DOHH2 (cell line): ENCODE results near the gene ZNF280B.

Source experiments
- CTCF ChIP-seq: fragments of 200-600 bp; sonication (generic); IDR thresholded peaks from one replicate; pipeline ENCODE4 v1.5.1; 2014; ENCODE audit warnings: antibody characterized with exemption, mild to moderate bottlenecking, low read depth, low read length; ENCODE audit not compliant: poor library complexity, severe bottlenecking
- EZH2phosphoT487 ChIP-seq: fragments of 200-600 bp; sonication (generic); IDR thresholded peaks from 2 replicates; pipeline ENCODE4 v1.6.1; 2017; ENCODE audit warnings: borderline replicate concordance, mild to moderate bottlenecking, antibody characterized with exemption, low read length, moderate library complexity, mixed read lengths

DNA sequence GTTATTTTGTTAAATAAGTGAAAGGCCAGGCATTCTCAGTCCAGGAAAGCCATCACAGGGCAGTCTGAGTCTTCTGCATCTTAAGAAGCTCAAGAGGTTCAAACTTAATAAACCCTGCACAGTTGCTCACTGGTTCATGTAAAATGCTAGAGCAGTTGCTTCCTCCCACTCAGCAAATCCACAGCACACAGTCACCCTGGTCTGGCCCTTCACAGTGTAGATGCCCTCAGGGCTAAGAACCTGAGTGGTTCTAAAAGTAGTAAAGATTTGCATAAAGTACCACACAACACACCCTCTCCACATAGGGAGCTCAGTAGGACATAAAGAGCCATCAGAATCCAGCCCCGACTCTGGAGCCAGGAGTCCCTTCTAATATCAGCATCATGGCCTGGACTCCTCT, 58.7 kb downstream of the ZNF280B start:
- TF ChIP-seq CTCF (no peak), EZH2phosphoT487 (no peak)
